Stimulated activated naive CD8-positive, alpha-beta T cell treated with anti-CD3 and anti-CD28 coated beads, Interleukin-15, Interleukin-2, amounts not matched to agents 100 ng/mL and 50 ng/mL, for 24 hours (primary cell): Measurements from ENCODE around the gene SLC25A5.
A peak's percentile ranks its signal among the peaks of the same experiment; 100 is the strongest.
"Not testable (repeated sequence)": the region's sequence is repeated elsewhere in the genome, so short reads cannot be mapped to it uniquely, and the experiment has no call there.

Experiments
- H3K27ac Mint-ChIP-seq: one replicate; pipeline ENCODE4 v1.8.0; 2021; ENCODE audit warnings: mild to moderate bottlenecking, mixed read lengths
- H3K27me3 Mint-ChIP-seq: one replicate; pipeline ENCODE4 v1.8.0; 2021; ENCODE audit warnings: mixed read lengths
- H3K36me3 Mint-ChIP-seq: one replicate; pipeline ENCODE4 v1.8.0; 2021; ENCODE audit warnings: low read depth, mixed read lengths
- H3K4me1 Mint-ChIP-seq: one replicate; pipeline ENCODE4 v1.8.0; 2021; ENCODE audit warnings: low read depth, mixed read lengths
- H3K4me3 Mint-ChIP-seq: one replicate; pipeline ENCODE4 v1.8.0; 2021; ENCODE audit warnings: mild to moderate bottlenecking, mixed read lengths
- H3K9me3 Mint-ChIP-seq: one replicate; pipeline ENCODE4 v1.8.0; 2021; ENCODE audit warnings: mixed read lengths

Gene SLC25A5

GRCh38 chrX:119467842-119468550 lies at the start of gene SLC25A5:
SLC25A5 (plus strand) TSS chrX:119468444; CDS start chrX:119468516, 72 bp downstream.
- Mint-ChIP-seq H3K27ac (peak within 1 kb of the TSS; percentile 88), H3K4me3 (peak within 1 kb of the TSS; percentile 88), H3K9me3 (no peaks in the 10 kb centered on the region), H3K4me1 (peaks cover 17% of the 10 kb centered on the region), H3K36me3 (peaks cover 28% of the 10 kb centered on the region), H3K27me3 (no peaks in the 10 kb centered on the region)

GRCh38 chrX:119419146-119419545 lies 49.1 kb upstream of the SLC25A5 start:
- Mint-ChIP-seq H3K27ac (no peak overlapping the region), H3K4me1 (no peaks in the 10 kb centered on the region), H3K4me3 (no peak overlapping the region), H3K9me3 (no peaks in the 10 kb centered on the region), H3K36me3 (peaks cover 6% of the 10 kb centered on the region), H3K27me3 (no peaks in the 10 kb centered on the region)

DNA sequence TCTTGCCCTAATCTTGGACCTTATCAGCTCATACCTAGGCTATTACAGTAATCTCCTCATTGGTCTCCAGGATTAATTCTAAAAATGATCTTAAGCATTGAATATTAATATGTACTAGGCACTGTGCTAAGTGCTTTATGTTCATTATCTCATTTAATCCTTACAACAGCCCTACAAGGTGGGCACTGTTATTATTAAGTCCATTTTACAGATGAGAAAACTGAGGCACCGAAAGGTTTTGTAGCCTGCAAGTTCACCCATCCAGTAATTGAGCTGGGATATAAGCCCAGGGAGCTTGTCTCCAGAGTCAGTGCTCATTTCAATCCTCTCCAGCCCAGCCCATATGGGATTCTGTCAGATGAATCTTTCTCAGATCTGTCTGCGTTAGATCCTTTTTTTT lies 48.3 kb upstream of the SLC25A5 start:
- peaks cover 6% of the 10 kb centered on the region for H3K36me3 Mint-ChIP-seq
- H3K4me3 Mint-ChIP-seq = no peak overlapping the region
- no peaks in the 10 kb centered on the region for H3K27me3 Mint-ChIP-seq
- no peaks in the 10 kb centered on the region for H3K9me3 Mint-ChIP-seq
- no peaks in the 10 kb centered on the region for H3K4me1 Mint-ChIP-seq
- no peak overlapping the region for H3K27ac Mint-ChIP-seq

- H3K4me1 Mint-ChIP-seq = peaks cover 5% of the 10 kb centered on the region
- peaks cover 6% of the 10 kb centered on the region for H3K36me3 Mint-ChIP-seq
- no peak overlapping the region for H3K4me3 Mint-ChIP-seq
- no peaks in the 10 kb centered on the region for H3K9me3 Mint-ChIP-seq
- no peaks in the 10 kb centered on the region for H3K27me3 Mint-ChIP-seq
- no peak overlapping the region for H3K27ac Mint-ChIP-seq
These were observed 47.1 kb upstream of the SLC25A5 start for GRCh38 chrX:119421016-119421705.

- peaks cover 20% of the 10 kb centered on the region for H3K4me1 Mint-ChIP-seq
- H3K27me3 Mint-ChIP-seq = no peaks in the 10 kb centered on the region
- H3K9me3 Mint-ChIP-seq = no peaks in the 10 kb centered on the region
- peaks cover 6% of the 10 kb centered on the region for H3K36me3 Mint-ChIP-seq
- no peak overlapping the region for H3K27ac Mint-ChIP-seq
- no peak overlapping the region for H3K4me3 Mint-ChIP-seq
These were observed 44.6 kb upstream of the SLC25A5 start for GRCh38 chrX:119423631-119424030.

DNA sequence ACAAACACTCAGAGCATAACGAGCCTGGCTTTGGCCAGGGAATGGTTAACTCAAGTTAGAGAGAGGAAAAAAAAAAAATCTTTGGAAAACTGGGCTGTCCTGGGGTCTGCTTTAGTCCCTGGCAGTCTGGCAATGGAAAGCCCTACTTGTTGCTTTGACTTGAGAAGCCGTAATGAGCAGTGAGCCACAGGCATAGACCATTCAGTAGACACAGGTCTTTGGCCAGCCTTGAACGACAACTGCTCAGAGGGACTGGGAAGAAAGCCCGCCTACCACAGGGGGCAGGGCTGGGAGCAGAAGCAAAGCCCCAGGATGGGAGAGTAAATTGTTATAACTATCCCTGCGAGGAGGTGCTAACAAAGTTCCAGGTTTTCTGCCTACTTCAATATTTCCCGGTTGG lies 43.2 kb upstream of the SLC25A5 start:
- no peak overlapping the region for H3K27ac Mint-ChIP-seq

GRCh38 chrX:119427024-119427794 lies 41.0 kb upstream of the SLC25A5 start:
- H3K36me3 Mint-ChIP-seq = no peaks in the 10 kb centered on the region
- H3K27ac Mint-ChIP-seq = peak overlapping the region; percentile 40

More for the DNA sequence above, 43.2 kb upstream of the SLC25A5 start:
- Mint-ChIP-seq H3K27me3 (no peaks in the 10 kb centered on the region), H3K36me3 (no peaks in the 10 kb centered on the region), H3K4me1 (peaks cover 20% of the 10 kb centered on the region), H3K4me3 (no peak overlapping the region), H3K9me3 (no peaks in the 10 kb centered on the region)

GRCh38 chrX:119427795-119428185 lies 40.5 kb upstream of the SLC25A5 start:
- H3K4me1 Mint-ChIP-seq = peaks cover 20% of the 10 kb centered on the region
- peak overlapping the region; percentile 40 for H3K27ac Mint-ChIP-seq
- no peaks in the 10 kb centered on the region for H3K36me3 Mint-ChIP-seq
- no peaks in the 10 kb centered on the region for H3K9me3 Mint-ChIP-seq
- H3K27me3 Mint-ChIP-seq = no peaks in the 10 kb centered on the region
- H3K4me3 Mint-ChIP-seq = no peak overlapping the region

More at GRCh38 chrX:119427024-119427794, 41.0 kb upstream of the SLC25A5 start:
- Mint-ChIP-seq H3K4me3 (no peak overlapping the region), H3K4me1 (peaks cover 20% of the 10 kb centered on the region), H3K9me3 (no peaks in the 10 kb centered on the region), H3K27me3 (no peaks in the 10 kb centered on the region)

- Mint-ChIP-seq H3K9me3 (no peaks in the 10 kb centered on the region), H3K4me3 (no peak overlapping the region)
These were observed 38.8 kb upstream of the SLC25A5 start for GRCh38 chrX:119429471-119429870.

GRCh38 chrX:119441295-119441694 lies 26.9 kb upstream of the SLC25A5 start:
- H3K36me3 Mint-ChIP-seq, H3K9me3 Mint-ChIP-seq, H3K4me1 Mint-ChIP-seq, H3K27me3 Mint-ChIP-seq, H3K4me3 Mint-ChIP-seq, H3K27ac Mint-ChIP-seq: not testable (repeated sequence)

More at GRCh38 chrX:119429471-119429870, 38.8 kb upstream of the SLC25A5 start:
- peaks cover 10% of the 10 kb centered on the region for H3K36me3 Mint-ChIP-seq
- H3K4me1 Mint-ChIP-seq = peaks cover 20% of the 10 kb centered on the region
- H3K27ac Mint-ChIP-seq = no peak overlapping the region
- H3K27me3 Mint-ChIP-seq = no peaks in the 10 kb centered on the region

GRCh38 chrX:119442286-119442685 lies 26.0 kb upstream of the SLC25A5 start:
- H3K4me3 Mint-ChIP-seq = no peak overlapping the region
- H3K9me3 Mint-ChIP-seq = no peaks in the 10 kb centered on the region
- H3K4me1 Mint-ChIP-seq = no peaks in the 10 kb centered on the region
- H3K27ac Mint-ChIP-seq = no peak overlapping the region
- no peaks in the 10 kb centered on the region for H3K36me3 Mint-ChIP-seq
- H3K27me3 Mint-ChIP-seq = no peaks in the 10 kb centered on the region

GRCh38 chrX:119453202-119453601 lies 15.0 kb upstream of the SLC25A5 start:
- Mint-ChIP-seq H3K9me3 (no peaks in the 10 kb centered on the region), H3K27me3 (no peaks in the 10 kb centered on the region), H3K36me3 (peaks cover 4% of the 10 kb centered on the region), H3K4me1 (no peaks in the 10 kb centered on the region), H3K4me3 (no peak overlapping the region), H3K27ac (no peak overlapping the region)

- H3K4me1 Mint-ChIP-seq = no peaks in the 10 kb centered on the region
- no peaks in the 10 kb centered on the region for H3K9me3 Mint-ChIP-seq
- peaks cover 4% of the 10 kb centered on the region for H3K36me3 Mint-ChIP-seq
- H3K27ac Mint-ChIP-seq = no peak overlapping the region
- no peaks in the 10 kb centered on the region for H3K27me3 Mint-ChIP-seq
- no peak overlapping the region for H3K4me3 Mint-ChIP-seq
These were observed 13.0 kb upstream of the SLC25A5 start for GRCh38 chrX:119455264-119455663.

GRCh38 chrX:119459181-119459580 lies 9.1 kb upstream of the SLC25A5 start:
- no peak overlapping the region for H3K4me3 Mint-ChIP-seq
- H3K36me3 Mint-ChIP-seq = no peaks in the 10 kb centered on the region
- H3K4me1 Mint-ChIP-seq = no peaks in the 10 kb centered on the region
- no peak overlapping the region for H3K27ac Mint-ChIP-seq
- H3K27me3 Mint-ChIP-seq = no peaks in the 10 kb centered on the region
- H3K9me3 Mint-ChIP-seq = no peaks in the 10 kb centered on the region

GRCh38 chrX:119465555-119465954 lies 2.7 kb upstream of the SLC25A5 start:
- Mint-ChIP-seq H3K27ac (no peak overlapping the region), H3K4me3 (no peak overlapping the region), H3K4me1 (peaks cover 14% of the 10 kb centered on the region), H3K36me3 (peaks cover 15% of the 10 kb centered on the region), H3K9me3 (no peaks in the 10 kb centered on the region), H3K27me3 (no peaks in the 10 kb centered on the region)
